ENCODE measurements around the gene KSR1.

DNA sequence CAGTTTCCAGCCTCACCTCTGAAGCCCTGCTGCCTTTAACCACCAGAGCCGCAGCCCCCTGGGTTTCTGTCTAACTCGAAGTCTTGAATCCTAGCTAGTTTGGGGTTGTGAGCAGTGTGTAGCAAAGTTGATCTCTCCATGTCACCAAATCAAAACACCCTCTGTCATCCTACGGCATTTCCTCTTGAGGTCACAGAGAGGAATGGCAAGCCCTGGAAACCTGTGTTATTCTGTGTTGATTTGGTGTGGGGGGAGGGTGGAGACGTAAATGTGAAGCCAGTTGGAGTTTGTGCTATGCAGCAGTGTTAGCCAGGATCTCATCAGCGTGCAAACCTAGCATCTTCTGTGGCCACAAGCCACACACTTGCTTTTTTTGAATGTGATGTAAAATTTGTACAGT lies 169.6 kb downstream of the KSR1 start:
- TF ChIP-seq CTCF (IDR thresholded peaks at IDR 0.05): no peak
- no peak for TF ChIP-seq POLR2A (IDR thresholded peaks at IDR 0.05)
- TF ChIP-seq POLR2AphosphoS5 (IDR thresholded peaks at IDR 0.05): no peak
